ENCODE data around the gene LHFPL6.

The LHFPL6 gene

DNA sequence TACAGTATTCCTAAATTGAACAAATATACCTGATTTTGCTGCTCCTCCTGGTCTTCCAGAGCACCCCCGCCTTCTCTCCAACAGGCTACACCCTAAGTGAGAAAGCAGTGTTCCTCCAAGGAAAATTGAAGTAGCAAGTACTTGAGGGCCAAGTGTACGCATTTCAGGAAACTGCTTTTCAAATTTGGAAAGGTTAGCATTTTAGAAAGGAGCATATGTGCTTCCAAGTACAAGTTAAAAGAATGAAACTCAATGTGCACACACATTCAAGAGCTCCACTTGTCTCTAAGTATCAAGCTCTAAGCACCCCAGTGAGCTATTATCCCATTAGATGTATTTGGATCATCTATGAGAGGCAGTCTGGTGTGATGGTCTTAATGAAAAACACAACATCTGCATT lies 25.8 kb downstream of the LHFPL6 start:
- Histone ChIP-seq H2BK15ac (ENCODE audit: low read length) (no peak overlapping the region), H3K9me3 (replicated peaks in 1 of 2; ENCODE audit: control insufficient read depth in 2 of 2, insufficient read depth in 1 of 2, low read depth in 1 of 2, low read length in 2 of 2) (peaks cover 1 to 15% of the 10 kb centered on the region in 2 donors), H2BK120ac (ENCODE audit: low read depth, low read length) (no peak overlapping the region), H2BK12ac (ENCODE audit: low read length) (no peak overlapping the region), H3K4me1 (ENCODE audit: control insufficient read depth in 2 of 2, insufficient read depth in 1 of 2, low read depth in 1 of 2, low read length in 2 of 2) (peaks cover 3 to 5% of the 10 kb centered on the region in 2 donors), H3K9ac (ENCODE audit: low read depth, low read length, poor library complexity) (no peak overlapping the region), H3K4ac (ENCODE audit: low read length) (no peak overlapping the region), H3K18ac (ENCODE audit: low read length) (no peak overlapping the region), H3K4me3 (ENCODE audit: low read length in 2 of 2) (no peak overlapping the region), H3K27ac (replicated peaks; ENCODE audit: low read length) (no peak overlapping the region), H4K8ac (ENCODE audit: low read depth, low read length) (no peak overlapping the region), H2AK5ac (ENCODE audit: low read depth, low read length) (no peak overlapping the region), H3K4me2 (ENCODE audit: insufficient read depth, low read length, poor library complexity, severe bottlenecking) (no peak overlapping the region), H3K23ac (ENCODE audit: low read depth, low read length, poor library complexity) (no peak overlapping the region), H3K14ac (ENCODE audit: low read length) (no peak overlapping the region), H3K79me1 (ENCODE audit: low read depth, low read length) (no peaks in the 10 kb centered on the region), H3K36me3 (replicated peaks in 1 of 2; ENCODE audit: control insufficient read depth in 2 of 2, insufficient read depth in 2 of 2, low read length in 2 of 2) (peaks cover 2 to 60% of the 10 kb centered on the region in 2 donors), H2AFZ (ENCODE audit: low read length) (no peak overlapping the region), H2BK5ac (ENCODE audit: low read length) (no peak overlapping the region), H4K91ac (ENCODE audit: low read depth, low read length, poor library complexity) (no peak overlapping the region), H3K27me3 (ENCODE audit: control insufficient read depth in 3 of 3, insufficient read depth in 3 of 3, low read depth in 1 of 3, low read length in 3 of 3) (no peaks in the 10 kb centered on the region)
- no peak for DNase-seq (ENCODE audit: low spot score)
- no CpG with 5 or more reads among the region's 2 CpGs for WGBS, 2 donors (ENCODE audit: extremely low coverage in 2 of 2, insufficient read length in 2 of 2, insufficient replicate concordance in 1 of 2)

DNA sequence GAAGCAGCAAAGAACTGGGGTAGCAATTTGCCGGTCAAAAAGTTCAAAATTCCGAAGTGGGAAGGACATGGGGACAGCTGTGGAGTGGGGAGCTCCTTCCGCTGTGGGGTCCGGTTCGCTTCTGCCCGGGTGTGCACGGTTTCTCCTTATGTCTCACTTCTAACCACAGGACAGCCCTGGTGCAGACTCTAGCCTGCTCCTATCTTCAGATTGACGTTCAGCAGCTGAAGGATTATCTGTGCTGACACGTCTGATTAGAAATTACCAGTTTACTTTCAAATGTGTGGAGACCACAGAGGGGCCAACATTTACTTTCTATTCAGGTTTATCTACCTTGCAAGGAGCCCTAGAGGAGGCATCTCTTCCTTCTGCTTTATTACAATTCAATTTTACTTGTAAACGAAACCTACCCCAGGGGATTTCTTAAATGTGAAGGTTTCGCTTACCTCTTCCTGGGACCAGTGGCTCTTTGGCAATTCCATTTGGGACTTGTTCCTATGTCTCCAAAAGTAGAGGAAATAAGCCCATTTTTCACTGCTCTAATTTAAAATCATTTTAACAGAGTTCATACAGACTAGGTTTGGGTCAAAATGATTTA lies 27.3 kb downstream of the LHFPL6 start:
- no peak overlapping the region for H2BK15ac ChIP-seq (ENCODE audit: low read length)
- no peak overlapping the region for H2BK120ac ChIP-seq (ENCODE audit: low read depth, low read length)
- H3K4me3 ChIP-seq (ENCODE audit: low read length in 2 of 2) = no peak overlapping the region
- H3K79me1 ChIP-seq (ENCODE audit: low read depth, low read length) = no peaks in the 10 kb centered on the region
- H3K27ac ChIP-seq (replicated peaks; ENCODE audit: low read length) = no peak overlapping the region
- no peak overlapping the region for H4K8ac ChIP-seq (ENCODE audit: low read depth, low read length)
- no peak overlapping the region for H2BK12ac ChIP-seq (ENCODE audit: low read length)
- peaks cover 2 to 58% of the 10 kb centered on the region in 2 donors for H3K36me3 ChIP-seq (replicated peaks in 1 of 2; ENCODE audit: control insufficient read depth in 2 of 2, insufficient read depth in 2 of 2, low read length in 2 of 2)
- no peak overlapping the region for H2AK5ac ChIP-seq (ENCODE audit: low read depth, low read length)
- no peak overlapping the region for H4K91ac ChIP-seq (ENCODE audit: low read depth, low read length, poor library complexity)
- H3K27me3 ChIP-seq (ENCODE audit: control insufficient read depth in 3 of 3, insufficient read depth in 3 of 3, low read depth in 1 of 3, low read length in 3 of 3) = no peaks in the 10 kb centered on the region
- H3K4ac ChIP-seq (ENCODE audit: low read length) = no peak overlapping the region
- H3K14ac ChIP-seq (ENCODE audit: low read length) = no peak overlapping the region
- H3K9me3 ChIP-seq (replicated peaks in 1 of 2; ENCODE audit: control insufficient read depth in 2 of 2, insufficient read depth in 1 of 2, low read depth in 1 of 2, low read length in 2 of 2) = peaks cover 1 to 13% of the 10 kb centered on the region in 2 donors
- H3K4me1 ChIP-seq (ENCODE audit: control insufficient read depth in 2 of 2, insufficient read depth in 1 of 2, low read depth in 1 of 2, low read length in 2 of 2) = peaks cover 3 to 5% of the 10 kb centered on the region in 2 donors
- no CpG with 5 or more reads among the region's 11 CpGs for WGBS, 2 donors (ENCODE audit: extremely low coverage in 2 of 2, insufficient read length in 2 of 2, insufficient replicate concordance in 1 of 2)
- no peak overlapping the region for H3K9ac ChIP-seq (ENCODE audit: low read depth, low read length, poor library complexity)
- no peak overlapping the region for H3K4me2 ChIP-seq (ENCODE audit: insufficient read depth, low read length, poor library complexity, severe bottlenecking)
- no peak overlapping the region for H2BK5ac ChIP-seq (ENCODE audit: low read length)
- no peak overlapping the region for H3K23ac ChIP-seq (ENCODE audit: low read depth, low read length, poor library complexity)
- H2AFZ ChIP-seq (ENCODE audit: low read length) = no peak overlapping the region
- no peak overlapping the region for H3K18ac ChIP-seq (ENCODE audit: low read length)
- DNase-seq (ENCODE audit: low spot score) = no peak

DNA sequence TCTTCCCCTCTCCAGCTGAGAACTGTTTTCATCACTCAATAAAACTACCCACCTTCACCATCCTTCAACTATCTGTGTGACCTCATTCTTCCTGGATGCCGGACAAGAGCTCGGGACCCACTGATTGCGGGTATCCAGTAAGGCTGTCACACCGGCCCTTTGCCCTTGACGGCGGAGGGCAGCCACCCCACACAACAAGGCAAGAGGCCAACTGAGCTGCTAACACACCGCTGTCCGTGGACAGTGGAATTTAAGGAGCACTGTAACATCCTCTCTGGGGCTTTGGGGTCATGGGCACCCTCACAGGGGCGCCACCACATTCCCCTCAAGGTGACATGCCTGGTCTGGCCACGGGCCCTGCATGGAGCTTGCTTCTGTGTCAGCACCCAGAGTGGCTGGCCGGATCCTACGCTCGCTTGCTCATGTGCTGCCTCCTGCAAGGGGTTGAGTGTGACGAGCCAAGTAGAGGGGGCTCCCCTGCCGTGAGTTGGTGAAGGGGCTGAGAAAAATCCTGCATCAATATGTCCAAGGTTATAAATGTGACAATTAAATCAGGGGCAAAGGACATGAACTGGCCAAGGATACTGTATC lies 31.4 kb downstream of the LHFPL6 start:
- no CpG with 5 or more reads among the region's 15 CpGs for WGBS, 2 donors (ENCODE audit: extremely low coverage in 2 of 2, insufficient read length in 2 of 2, insufficient replicate concordance in 1 of 2)
- Histone ChIP-seq H2BK5ac (ENCODE audit: low read length) (peak overlapping the region; percentile 53), H3K4me3 (ENCODE audit: low read length in 2 of 2) (no peak overlapping the region), H3K4ac (ENCODE audit: low read length) (no peak overlapping the region), H2BK120ac (ENCODE audit: low read depth, low read length) (no peak overlapping the region), H2AFZ (ENCODE audit: low read length) (no peak overlapping the region), H2BK12ac (ENCODE audit: low read length) (peak overlapping the region; percentile 10), H3K27ac (replicated peaks; ENCODE audit: low read length) (no peak overlapping the region), H3K4me2 (ENCODE audit: insufficient read depth, low read length, poor library complexity, severe bottlenecking) (no peak overlapping the region), H3K27me3 (ENCODE audit: control insufficient read depth in 3 of 3, insufficient read depth in 3 of 3, low read depth in 1 of 3, low read length in 3 of 3) (no peaks in the 10 kb centered on the region), H4K8ac (ENCODE audit: low read depth, low read length) (peak overlapping the region; percentile 17), H3K14ac (ENCODE audit: low read length) (peak overlapping the region; percentile 71), H3K9me3 (replicated peaks in 1 of 2; ENCODE audit: control insufficient read depth in 2 of 2, insufficient read depth in 1 of 2, low read depth in 1 of 2, low read length in 2 of 2) (peaks cover 1 to 13% of the 10 kb centered on the region in 2 donors), H3K79me1 (ENCODE audit: low read depth, low read length) (no peaks in the 10 kb centered on the region), H3K36me3 (replicated peaks in 1 of 2; ENCODE audit: control insufficient read depth in 2 of 2, insufficient read depth in 2 of 2, low read length in 2 of 2) (peaks cover 2 to 40% of the 10 kb centered on the region in 2 donors), H3K18ac (ENCODE audit: low read length) (peak overlapping the region; percentile 80), H3K9ac (ENCODE audit: low read depth, low read length, poor library complexity) (no peak overlapping the region), H2AK5ac (ENCODE audit: low read depth, low read length) (peak overlapping the region; percentile 63), H3K4me1 (ENCODE audit: control insufficient read depth in 2 of 2, insufficient read depth in 1 of 2, low read depth in 1 of 2, low read length in 2 of 2) (no peaks in the 10 kb centered on the region), H4K91ac (ENCODE audit: low read depth, low read length, poor library complexity) (no peak overlapping the region), H2BK15ac (ENCODE audit: low read length) (no peak overlapping the region), H3K23ac (ENCODE audit: low read depth, low read length, poor library complexity) (no peak overlapping the region)
- DNase-seq (ENCODE audit: low spot score) = no peak

DNA sequence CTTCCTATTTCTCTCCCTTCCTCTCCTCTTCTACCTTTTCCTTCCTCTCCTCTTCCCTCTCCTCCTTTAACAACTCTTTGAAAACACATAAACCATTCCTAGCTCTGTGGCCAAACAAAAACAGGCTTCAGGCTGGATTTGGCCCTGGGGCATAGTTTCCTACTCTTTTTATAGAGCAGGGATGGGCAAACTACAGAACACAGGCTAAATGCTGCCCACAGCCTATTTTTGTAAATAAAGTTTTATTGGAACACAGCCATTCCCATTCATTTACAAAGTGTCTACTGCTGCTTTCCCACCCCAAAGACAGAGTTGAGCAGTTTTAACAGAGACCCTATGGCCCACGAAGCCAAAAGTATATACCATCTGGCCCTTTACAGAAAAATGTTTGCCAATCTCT lies 35.4 kb downstream of the LHFPL6 start:
- Histone ChIP-seq H3K79me1 (ENCODE audit: low read depth, low read length) (no peaks in the 10 kb centered on the region), H4K91ac (ENCODE audit: low read depth, low read length, poor library complexity) (no peak overlapping the region), H3K4me2 (ENCODE audit: insufficient read depth, low read length, poor library complexity, severe bottlenecking) (no peak overlapping the region), H3K4ac (ENCODE audit: low read length) (no peak overlapping the region), H4K8ac (ENCODE audit: low read depth, low read length) (no peak overlapping the region), H2AFZ (ENCODE audit: low read length) (no peak overlapping the region), H3K27ac (replicated peaks; ENCODE audit: low read length) (no peak overlapping the region), H3K9ac (ENCODE audit: low read depth, low read length, poor library complexity) (no peak overlapping the region), H3K4me3 (ENCODE audit: low read length in 2 of 2) (no peak overlapping the region), H3K36me3 (replicated peaks in 1 of 2; ENCODE audit: control insufficient read depth in 2 of 2, insufficient read depth in 2 of 2, low read length in 2 of 2) (peaks cover 0 to 14% of the 10 kb centered on the region in 2 donors), H2BK120ac (ENCODE audit: low read depth, low read length) (no peak overlapping the region), H2BK12ac (ENCODE audit: low read length) (no peak overlapping the region), H2AK5ac (ENCODE audit: low read depth, low read length) (no peak overlapping the region), H3K27me3 (ENCODE audit: control insufficient read depth in 3 of 3, insufficient read depth in 3 of 3, low read depth in 1 of 3, low read length in 3 of 3) (no peaks in the 10 kb centered on the region), H3K18ac (ENCODE audit: low read length) (no peak overlapping the region), H3K4me1 (ENCODE audit: control insufficient read depth in 2 of 2, insufficient read depth in 1 of 2, low read depth in 1 of 2, low read length in 2 of 2) (peaks cover 2 to 21% of the 10 kb centered on the region in 2 donors), H2BK5ac (ENCODE audit: low read length) (no peak overlapping the region), H2BK15ac (ENCODE audit: low read length) (no peak overlapping the region), H3K9me3 (replicated peaks in 1 of 2; ENCODE audit: control insufficient read depth in 2 of 2, insufficient read depth in 1 of 2, low read depth in 1 of 2, low read length in 2 of 2) (no peaks in the 10 kb centered on the region), H3K23ac (ENCODE audit: low read depth, low read length, poor library complexity) (no peak overlapping the region), H3K14ac (ENCODE audit: low read length) (no peak overlapping the region)
- no peak for DNase-seq (ENCODE audit: low spot score)
- no CpG with 5 or more reads among the region's 1 CpG for WGBS, 2 donors (ENCODE audit: extremely low coverage in 2 of 2, insufficient read length in 2 of 2, insufficient replicate concordance in 1 of 2)

All from neuronal stem cell (in vitro differentiated cells).